ENCODE measurements around the gene CBLC. TPM values are rescaled to one million over a fixed set of nuclear protein-coding genes. Genes with fewer than 3 reads are reported as not detected.

CBLC gene
- total RNA-seq, 1 experiment from 2014 or later: 53.6 TPM

DNA sequence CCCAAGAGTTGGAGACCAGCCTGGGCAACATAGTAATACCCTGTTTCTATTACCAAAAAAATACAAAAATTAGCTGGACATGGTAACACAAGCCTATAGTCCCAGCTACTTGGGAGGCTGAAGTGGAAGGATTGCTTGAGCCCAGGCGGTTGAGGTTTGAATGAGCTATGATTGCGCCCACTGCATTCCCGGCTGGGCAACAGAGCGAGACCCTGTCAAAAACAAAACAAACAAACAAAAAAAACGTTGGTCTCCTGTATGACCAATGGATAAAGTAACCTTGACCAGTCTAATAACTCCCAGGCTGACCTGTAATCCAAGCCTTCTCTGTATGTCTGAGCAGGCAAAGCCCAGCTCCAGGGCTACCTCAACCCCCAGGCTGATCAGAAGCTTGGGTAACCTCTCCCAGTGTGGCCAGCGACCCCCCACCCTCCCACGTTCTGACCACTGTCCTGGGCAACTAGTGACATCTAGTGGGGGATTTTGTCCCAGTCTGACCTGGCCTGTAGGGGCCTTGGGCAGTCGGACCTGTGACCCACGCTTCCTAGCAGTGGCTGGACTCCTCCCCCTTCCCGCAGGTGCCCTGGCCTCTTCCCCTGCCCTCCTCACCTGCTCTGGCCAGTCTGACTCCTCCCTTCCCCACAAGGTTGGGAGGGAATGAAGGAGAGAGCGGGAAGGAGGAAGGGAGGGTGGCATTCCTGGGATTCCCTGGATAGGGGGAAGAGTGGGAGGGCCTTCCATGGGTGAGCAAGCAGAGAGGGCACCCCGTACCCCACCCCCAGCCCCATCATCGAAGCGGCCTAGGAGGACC, 30.2 kb downstream of the CBLC start:
- Histone ChIP-seq H3K27ac (peak overlapping the region; percentile 80), H3F3A (ENCODE audit: insufficient read depth, low read depth) (peaks cover 60% of the 10 kb centered on the region), H3K4me2 (peak overlapping the region; percentile 96), H3K9me3 (ENCODE audit: insufficient read depth, low read depth) (no peaks in the 10 kb centered on the region), H3K79me2 (ENCODE audit: low read depth) (peaks cover 14% of the 10 kb centered on the region), H4K20me1 (ENCODE audit: insufficient read depth) (no peaks in the 10 kb centered on the region), H3K9me2 (ENCODE audit: insufficient read depth) (no peaks in the 10 kb centered on the region), H3K4me1 (replicated peaks; ENCODE audit: insufficient read depth) (peaks cover 52% of the 10 kb centered on the region), H3K36me3 (ENCODE audit: low read depth) (no peaks in the 10 kb centered on the region), H2AFZ (0 out of 2 replicates have a peak overlapping the region, but pooled peaks have one; percentile 71), H3K27me3 (ENCODE audit: insufficient read depth, low read depth) (no peaks in the 10 kb centered on the region), H3K4me3 (peak overlapping the region; percentile 95; the same call in 1 of the 2 replicates)
- intact Hi-C loops (cut with micrococcal nuclease; ENCODE audit: unreplicated experiment): loop anchor here (1.0 to 2.0 kb wide), 5 partner anchors 34 to 220 kb away; partner anchors contain the start of gene TOMM40
- DNase-seq: peak; percentile 92 to 94
- ChIA-PET POLR2A (ENCODE audit: unreplicated experiment) (interaction anchor here (0.5 to 1.4 kb wide), 10 partner anchors 33 to 1794 kb away, joined by 3 to 10 read pairs (median 5); no protein-coding TSS in a partner anchor), CTCF (interaction anchor here (0.9 to 1.9 kb wide), 5 partner anchors 36 to 237 kb away, joined by 4 to 12 read pairs (median 6); partner anchors contain the start of gene NECTIN2)
- TF ChIP-seq, protein P1, sequence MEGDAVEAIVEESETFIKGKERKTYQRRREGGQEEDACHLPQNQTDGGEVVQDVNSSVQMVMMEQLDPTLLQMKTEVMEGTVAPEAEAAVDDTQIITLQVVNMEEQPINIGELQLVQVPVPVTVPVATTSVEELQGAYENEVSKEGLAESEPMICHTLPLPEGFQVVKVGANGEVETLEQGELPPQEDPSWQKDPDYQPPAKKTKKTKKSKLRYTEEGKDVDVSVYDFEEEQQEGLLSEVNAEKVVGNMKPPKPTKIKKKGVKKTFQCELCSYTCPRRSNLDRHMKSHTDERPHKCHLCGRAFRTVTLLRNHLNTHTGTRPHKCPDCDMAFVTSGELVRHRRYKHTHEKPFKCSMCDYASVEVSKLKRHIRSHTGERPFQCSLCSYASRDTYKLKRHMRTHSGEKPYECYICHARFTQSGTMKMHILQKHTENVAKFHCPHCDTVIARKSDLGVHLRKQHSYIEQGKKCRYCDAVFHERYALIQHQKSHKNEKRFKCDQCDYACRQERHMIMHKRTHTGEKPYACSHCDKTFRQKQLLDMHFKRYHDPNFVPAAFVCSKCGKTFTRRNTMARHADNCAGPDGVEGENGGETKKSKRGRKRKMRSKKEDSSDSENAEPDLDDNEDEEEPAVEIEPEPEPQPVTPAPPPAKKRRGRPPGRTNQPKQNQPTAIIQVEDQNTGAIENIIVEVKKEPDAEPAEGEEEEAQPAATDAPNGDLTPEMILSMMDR (conservative IDR thresholded peaks at IDR 0.05): peak; percentile 70
- no peak for TF ChIP-seq EZH2 (IDR thresholded peaks at IDR 0.05; ENCODE audit: low read depth)
- BruUV-seq (replicated peaks): no TSS peak

DNA sequence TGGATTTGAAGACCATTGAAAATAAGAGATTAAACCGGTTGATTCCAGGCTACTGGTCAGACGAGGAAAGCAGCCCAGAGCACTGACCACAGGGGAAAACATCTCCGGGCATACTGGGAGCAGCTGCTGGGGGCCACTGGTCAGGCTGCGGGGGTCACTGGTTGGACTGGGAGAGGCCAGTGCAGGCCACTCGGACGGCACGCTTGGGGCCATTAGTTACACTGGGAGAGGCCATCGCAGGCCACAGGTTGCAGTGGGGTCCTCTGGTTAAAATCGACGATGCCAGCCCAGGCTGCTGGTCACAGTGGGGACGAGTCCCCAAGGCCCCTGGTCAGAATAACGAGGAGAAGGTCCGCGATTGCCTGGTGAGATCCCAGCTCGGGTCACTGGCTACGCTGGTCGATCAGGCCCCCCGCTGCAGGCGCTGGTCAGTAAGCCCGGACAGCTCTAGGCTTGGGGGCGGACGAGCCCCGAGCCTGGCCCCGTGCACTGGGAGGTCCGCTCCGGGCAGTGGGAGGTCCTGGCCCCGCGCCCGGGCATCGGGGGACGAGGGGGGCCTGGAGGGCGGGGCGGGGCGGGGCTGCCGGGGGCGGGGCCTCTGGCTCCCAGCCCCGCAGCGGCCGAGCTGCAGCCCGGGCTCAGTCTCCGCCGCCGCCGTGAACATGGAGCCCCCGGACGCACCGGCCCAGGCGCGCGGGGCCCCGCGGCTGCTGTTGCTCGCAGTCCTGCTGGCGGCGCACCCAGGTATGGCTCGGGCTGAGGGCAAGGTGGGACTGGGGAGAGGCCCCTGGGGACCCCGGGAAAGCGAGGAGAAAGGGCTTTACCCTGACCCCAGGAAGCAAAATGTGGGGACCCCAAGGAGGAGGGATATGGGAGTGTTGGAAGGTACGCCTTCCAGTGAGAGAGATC, 31.0 kb downstream of the CBLC start, which contains the start of gene BCAM:
BCAM (plus strand) TSS at position 641 of the 909 bp plus-strand sequence; CDS start at position 663, 22 bp downstream.
- peak within 1 kb of the TSS; percentile 95 for H3K4me3 ChIP-seq
- peaks cover 53% of the 10 kb centered on the region for H3F3A ChIP-seq (ENCODE audit: insufficient read depth, low read depth)
- ChIA-PET CTCF (interaction anchor here (0.5 to 1.9 kb wide), 7 partner anchors 14 to 289 kb away, joined by 3 to 12 read pairs (median 4); partner anchors contain the start of gene NECTIN2), POLR2A (ENCODE audit: unreplicated experiment) (interaction anchor here (0.6 to 1.4 kb wide), 10 partner anchors 34 to 1793 kb away, joined by 3 to 10 read pairs (median 4); no protein-coding TSS in a partner anchor)
- peak within 1 kb of the TSS; percentile 96 for H3K4me2 ChIP-seq
- 0 out of 2 replicates have a peak, but pooled peaks cover 4% of the 10 kb centered on the region for H3K36me3 ChIP-seq (ENCODE audit: low read depth)
- BruUV-seq (replicated peaks): TSS peak; percentile 98
- peak within 1 kb of the TSS; percentile 80 for H3K27ac ChIP-seq
- H3K9me2 ChIP-seq (ENCODE audit: insufficient read depth): no peaks in the 10 kb centered on the region
- peaks cover 4% of the 10 kb centered on the region; the same call in 1 of the 2 replicates for H4K20me1 ChIP-seq (ENCODE audit: insufficient read depth)
- TF ChIP-seq EZH2 (IDR thresholded peaks at IDR 0.05; ENCODE audit: low read depth): no peak
- TF ChIP-seq, protein P1 (conservative IDR thresholded peaks at IDR 0.05): no peak
- peak; percentile 55 to 88 for DNase-seq
- H3K9me3 ChIP-seq (ENCODE audit: insufficient read depth, low read depth): no peaks in the 10 kb centered on the region
- peaks cover 14% of the 10 kb centered on the region for H3K79me2 ChIP-seq (ENCODE audit: low read depth)
- H2AFZ ChIP-seq: peak within 1 kb of the TSS; percentile 79
- H3K27me3 ChIP-seq (ENCODE audit: insufficient read depth, low read depth): no peaks in the 10 kb centered on the region
- intact Hi-C loops (cut with micrococcal nuclease; ENCODE audit: unreplicated experiment): loop anchor here (1.0 to 2.0 kb wide), 5 partner anchors 34 to 220 kb away; partner anchors contain the start of gene TOMM40
- H3K4me1 ChIP-seq (replicated peaks; ENCODE audit: insufficient read depth): peaks cover 43% of the 10 kb centered on the region

All from PC-9 (cell line).